ENCODE measurements around the gene CASP8. TPM values are rescaled to one million over a fixed set of nuclear protein-coding genes. Genes with fewer than 3 reads are reported as not detected.
A peak's percentile ranks its signal among the peaks of the same experiment; 100 is the strongest.

Gene CASP8
- total and polyA plus RNA-seq, 4 donors: 4.5 to 15.1 (median 8.7) TPM

- Histone ChIP-seq H3K9ac (ENCODE audit: low read depth in 1 of 2, low read length in 2 of 2) (peak overlapping the region; percentile 57 to 80), H3K4me3 (ENCODE audit: low read depth in 1 of 3, low read length in 3 of 3) (peak overlapping the region; percentile 61 to 95 (median 82)), H3K9me3 (ENCODE audit: control insufficient read depth in 4 of 4, low read length in 3 of 4) (no peaks in the 10 kb centered on the region), H3K27me3 (ENCODE audit: control insufficient read depth in 4 of 4, insufficient read depth in 4 of 4, low read length in 3 of 4) (no peaks in the 10 kb centered on the region), H3K4me1 (ENCODE audit: control insufficient read depth in 4 of 4, insufficient read depth in 4 of 4, low read length in 3 of 4) (peaks cover 6 to 30% (median 24%) of the 10 kb centered on the region in 4 donors), H3K27ac (ENCODE audit: low read depth in 1 of 2, low read length in 2 of 2) (peak overlapping the region; percentile 83 to 87), H3K36me3 (ENCODE audit: control insufficient read depth in 4 of 4, insufficient read depth in 3 of 4, low read depth in 1 of 4, low read length in 3 of 4) (no peaks in the 10 kb centered on the region)
- 67% methylated on average over 21 of the region's 21 CpGs for WGBS
- TF ChIP-seq NR2F2 (IDR thresholded peaks at IDR 0.05) (no peak), FOXA1 (IDR thresholded peaks at IDR 0.05) (no peak), HNF4A (conservative IDR thresholded peaks at IDR 0.05) (no peak), HNF4G (IDR thresholded peaks at IDR 0.05) (no peak), SP1 (IDR thresholded peaks at IDR 0.05) (no peak), RXRA (IDR thresholded peaks at IDR 0.05) (no peak), CTCF (IDR thresholded peaks at IDR 0.05; ENCODE audit: low read depth, low read length, missing input control) (no peak), TAF1 (conservative IDR thresholded peaks at IDR 0.05) (no peak), YY1 (IDR thresholded peaks at IDR 0.05) (no peak), JUND (IDR thresholded peaks at IDR 0.05) (no peak), FOXA2 (IDR thresholded peaks at IDR 0.05) (no peak), RAD21 (IDR thresholded peaks at IDR 0.05) (no peak)
- TF ChIP-seq, protein P1, sequence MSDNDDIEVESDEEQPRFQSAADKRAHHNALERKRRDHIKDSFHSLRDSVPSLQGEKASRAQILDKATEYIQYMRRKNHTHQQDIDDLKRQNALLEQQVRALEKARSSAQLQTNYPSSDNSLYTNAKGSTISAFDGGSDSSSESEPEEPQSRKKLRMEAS (IDR thresholded peaks at IDR 0.05): no peak
- TF ChIP-seq, protein P2, sequence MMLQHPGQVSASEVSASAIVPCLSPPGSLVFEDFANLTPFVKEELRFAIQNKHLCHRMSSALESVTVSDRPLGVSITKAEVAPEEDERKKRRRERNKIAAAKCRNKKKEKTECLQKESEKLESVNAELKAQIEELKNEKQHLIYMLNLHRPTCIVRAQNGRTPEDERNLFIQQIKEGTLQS (IDR thresholded peaks at IDR 0.05): no peak
- TF ChIP-seq, protein P3, sequence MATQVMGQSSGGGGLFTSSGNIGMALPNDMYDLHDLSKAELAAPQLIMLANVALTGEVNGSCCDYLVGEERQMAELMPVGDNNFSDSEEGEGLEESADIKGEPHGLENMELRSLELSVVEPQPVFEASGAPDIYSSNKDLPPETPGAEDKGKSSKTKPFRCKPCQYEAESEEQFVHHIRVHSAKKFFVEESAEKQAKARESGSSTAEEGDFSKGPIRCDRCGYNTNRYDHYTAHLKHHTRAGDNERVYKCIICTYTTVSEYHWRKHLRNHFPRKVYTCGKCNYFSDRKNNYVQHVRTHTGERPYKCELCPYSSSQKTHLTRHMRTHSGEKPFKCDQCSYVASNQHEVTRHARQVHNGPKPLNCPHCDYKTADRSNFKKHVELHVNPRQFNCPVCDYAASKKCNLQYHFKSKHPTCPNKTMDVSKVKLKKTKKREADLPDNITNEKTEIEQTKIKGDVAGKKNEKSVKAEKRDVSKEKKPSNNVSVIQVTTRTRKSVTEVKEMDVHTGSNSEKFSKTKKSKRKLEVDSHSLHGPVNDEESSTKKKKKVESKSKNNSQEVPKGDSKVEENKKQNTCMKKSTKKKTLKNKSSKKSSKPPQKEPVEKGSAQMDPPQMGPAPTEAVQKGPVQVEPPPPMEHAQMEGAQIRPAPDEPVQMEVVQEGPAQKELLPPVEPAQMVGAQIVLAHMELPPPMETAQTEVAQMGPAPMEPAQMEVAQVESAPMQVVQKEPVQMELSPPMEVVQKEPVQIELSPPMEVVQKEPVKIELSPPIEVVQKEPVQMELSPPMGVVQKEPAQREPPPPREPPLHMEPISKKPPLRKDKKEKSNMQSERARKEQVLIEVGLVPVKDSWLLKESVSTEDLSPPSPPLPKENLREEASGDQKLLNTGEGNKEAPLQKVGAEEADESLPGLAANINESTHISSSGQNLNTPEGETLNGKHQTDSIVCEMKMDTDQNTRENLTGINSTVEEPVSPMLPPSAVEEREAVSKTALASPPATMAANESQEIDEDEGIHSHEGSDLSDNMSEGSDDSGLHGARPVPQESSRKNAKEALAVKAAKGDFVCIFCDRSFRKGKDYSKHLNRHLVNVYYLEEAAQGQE (IDR thresholded peaks at IDR 0.05): no peak
- DNase-seq (ENCODE audit: low spot score): no peak
Observed at GRCh38 chr2:201233812-201234662, 26.3 kb upstream of the CASP8 start.

- no peak for DNase-seq (ENCODE audit: low spot score)
- no peak for TF ChIP-seq FOXA2 (IDR thresholded peaks at IDR 0.05)
- TF ChIP-seq YY1 (IDR thresholded peaks at IDR 0.05): no peak
- no peak for TF ChIP-seq HNF4A (conservative IDR thresholded peaks at IDR 0.05)
- TF ChIP-seq EGR1 (IDR thresholded peaks at IDR 0.05; ENCODE audit: low read depth in 2 of 2): no peak
- TF ChIP-seq, protein P2 (IDR thresholded peaks at IDR 0.05): no peak
- no peak for TF ChIP-seq HNF4G (IDR thresholded peaks at IDR 0.05)
- TF ChIP-seq ZBTB33 (IDR thresholded peaks at IDR 0.05): no peak
- no peak for TF ChIP-seq NR2F2 (IDR thresholded peaks at IDR 0.05)
- no peak for TF ChIP-seq TAF1 (conservative IDR thresholded peaks at IDR 0.05)
- no peak for TF ChIP-seq GABPA (IDR thresholded peaks at IDR 0.05 in 1 of 2, conservative IDR thresholded peaks at IDR 0.05 in 1 of 2)
- no peak for TF ChIP-seq JUND (IDR thresholded peaks at IDR 0.05)
- Histone ChIP-seq H3K4me1 (ENCODE audit: control insufficient read depth in 4 of 4, insufficient read depth in 4 of 4, low read length in 3 of 4) (peaks cover 6 to 30% (median 24%) of the 10 kb centered on the region in 4 donors), H3K9ac (ENCODE audit: low read depth in 1 of 2, low read length in 2 of 2) (no peak overlapping the region), H3K4me3 (ENCODE audit: low read depth in 1 of 3, low read length in 3 of 3) (peak overlapping the region in 1 of 3 donors; percentile 61), H3K27me3 (ENCODE audit: control insufficient read depth in 4 of 4, insufficient read depth in 4 of 4, low read length in 3 of 4) (no peaks in the 10 kb centered on the region), H3K36me3 (ENCODE audit: control insufficient read depth in 4 of 4, insufficient read depth in 3 of 4, low read depth in 1 of 4, low read length in 3 of 4) (no peaks in the 10 kb centered on the region), H3K9me3 (ENCODE audit: control insufficient read depth in 4 of 4, low read length in 3 of 4) (no peaks in the 10 kb centered on the region), H3K27ac (ENCODE audit: low read depth in 1 of 2, low read length in 2 of 2) (no peak overlapping the region)
- 61% methylated on average over 3 of the region's 3 CpGs for WGBS
Observed at GRCh38 chr2:201234663-201235135, 25.6 kb upstream of the CASP8 start.
